DMS79 treated with DMSO at 0.1 percent for 48 hours (cell line): ENCODE measurements around the gene VPS13D.

ENCODE experiments used
- DNase-seq: peaks from one replicate; lab custom pipeline; 2025; lab: John Stamatoyannopoulos, UW

Gene VPS13D

GRCh38 chr1:12472156-12472797 lies 242.4 kb downstream of the VPS13D start:
- DNase-seq, result no peak

- no peak for DNase-seq
Measured at GRCh38 chr1:12472798-12473551, 243.1 kb downstream of the VPS13D start.

DNA sequence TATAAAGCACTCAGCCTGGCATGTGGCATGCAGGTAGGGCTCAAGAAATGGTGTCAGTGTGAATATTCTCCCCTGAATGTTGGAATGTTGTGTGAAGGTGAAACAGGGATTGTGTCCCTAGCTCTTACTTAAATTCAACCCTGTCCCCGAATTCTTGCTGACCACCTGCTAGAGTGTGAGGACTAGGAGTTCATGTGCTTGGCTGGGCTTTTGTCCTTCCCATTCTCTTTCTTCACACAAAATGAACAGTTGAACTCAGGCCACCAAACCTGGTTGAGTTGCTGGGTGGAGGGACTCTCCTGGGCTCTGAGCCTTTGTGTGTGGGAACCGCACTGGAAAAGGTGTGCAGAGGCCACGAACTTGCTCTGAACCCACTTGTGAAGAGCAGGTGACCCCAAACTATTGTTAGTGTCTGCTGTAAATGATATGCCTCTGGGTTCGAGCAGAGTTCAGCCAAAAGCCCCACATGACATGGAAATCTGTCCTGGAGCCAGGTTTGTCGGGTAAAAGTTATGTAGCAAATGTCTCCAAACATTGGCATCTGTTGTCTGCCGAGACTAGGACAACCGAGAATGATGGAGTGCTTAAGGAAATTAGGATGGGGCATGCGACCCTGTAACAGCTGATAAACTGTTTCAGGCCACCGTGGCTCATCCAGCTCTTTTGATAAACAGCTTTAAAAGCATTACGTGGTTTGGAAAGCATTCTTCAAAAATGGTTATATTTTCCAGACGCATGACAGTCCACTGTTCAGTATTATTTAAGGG lies 243.9 kb downstream of the VPS13D start:
- DNase-seq, result no peak

DNA sequence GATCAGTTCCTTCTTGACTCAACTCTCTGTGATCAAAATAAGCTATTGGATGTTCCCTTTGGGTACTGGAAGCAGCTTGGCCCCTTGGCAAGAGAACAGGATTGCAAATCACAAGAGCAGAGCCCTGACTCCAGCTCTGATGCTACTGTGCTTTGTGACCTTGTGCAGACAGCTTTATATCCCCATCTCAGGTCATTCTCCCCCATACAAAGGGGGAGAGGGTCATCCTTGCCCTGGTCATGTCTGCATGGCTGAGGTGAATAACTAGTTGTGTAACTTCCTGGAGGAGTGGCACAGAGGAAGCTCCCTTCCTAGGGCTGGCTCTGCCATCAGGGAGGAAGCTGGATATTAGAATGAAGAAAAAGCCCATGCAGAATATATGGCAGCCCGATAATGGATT lies 245.3 kb downstream of the VPS13D start:
- DNase-seq, result no peak

GRCh38 chr1:12475530-12475934 lies 245.7 kb downstream of the VPS13D start:
- no peak for DNase-seq

GRCh38 chr1:12475947-12476346 lies 246.1 kb downstream of the VPS13D start:
- DNase-seq, result no peak

- DNase-seq, result no peak
Measured at GRCh38 chr1:12477314-12477713, 247.5 kb downstream of the VPS13D start.

DNA sequence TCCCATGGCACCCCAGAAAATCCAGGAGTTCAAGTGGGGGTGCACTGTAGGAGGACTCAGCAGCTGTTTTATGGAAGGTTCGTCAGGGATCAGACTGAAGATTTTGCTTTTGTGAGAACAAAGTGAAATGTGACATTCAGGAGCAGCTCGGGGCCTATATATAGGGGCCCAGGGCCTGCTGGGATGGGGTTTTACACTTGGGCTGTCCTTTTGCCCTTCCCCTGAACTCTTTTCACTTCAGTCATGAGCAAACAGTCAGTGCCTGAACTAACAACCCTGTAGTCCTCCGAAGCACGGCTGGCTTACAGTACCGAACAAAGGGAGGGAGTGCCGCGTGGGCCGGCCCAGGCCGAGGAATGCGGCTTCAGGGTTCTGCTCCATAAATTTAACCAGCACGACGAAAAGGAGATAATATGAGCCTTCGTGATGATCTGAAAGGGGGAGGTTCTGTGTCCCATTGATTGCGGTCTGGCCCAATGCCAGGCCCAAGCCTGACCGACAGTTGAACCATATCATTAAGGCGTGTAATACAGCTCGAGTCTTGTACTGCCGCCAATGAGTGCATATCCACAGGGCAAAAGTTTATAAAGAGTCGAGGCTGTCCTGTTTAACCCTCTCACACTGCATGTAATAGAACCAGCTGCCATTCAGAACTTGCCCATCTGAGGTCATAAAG lies 248.2 kb downstream of the VPS13D start:
- peak; percentile 98 for DNase-seq

- no peak for DNase-seq
Measured at GRCh38 chr1:12478612-12478985, 248.8 kb downstream of the VPS13D start.

DNA sequence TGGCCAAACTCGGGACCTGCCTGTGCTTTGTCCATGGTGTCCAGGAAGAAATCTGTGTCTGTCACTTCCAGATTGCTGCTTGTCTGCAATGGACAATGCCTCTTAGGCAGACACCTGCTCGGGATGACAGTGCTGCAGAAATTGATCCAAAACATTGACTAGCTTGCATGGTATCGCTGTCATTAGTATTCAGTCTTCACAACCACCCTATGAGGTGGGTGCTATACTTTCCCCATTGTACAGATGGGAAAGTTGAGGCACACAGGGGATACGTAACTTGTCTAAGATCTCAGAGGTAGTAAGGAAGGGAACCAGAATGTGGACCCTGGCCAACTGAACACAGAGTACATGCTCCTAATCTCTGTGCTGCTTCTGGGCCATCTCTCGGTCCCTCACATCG lies 249.5 kb downstream of the VPS13D start:
- DNase-seq, result no peak

DNA sequence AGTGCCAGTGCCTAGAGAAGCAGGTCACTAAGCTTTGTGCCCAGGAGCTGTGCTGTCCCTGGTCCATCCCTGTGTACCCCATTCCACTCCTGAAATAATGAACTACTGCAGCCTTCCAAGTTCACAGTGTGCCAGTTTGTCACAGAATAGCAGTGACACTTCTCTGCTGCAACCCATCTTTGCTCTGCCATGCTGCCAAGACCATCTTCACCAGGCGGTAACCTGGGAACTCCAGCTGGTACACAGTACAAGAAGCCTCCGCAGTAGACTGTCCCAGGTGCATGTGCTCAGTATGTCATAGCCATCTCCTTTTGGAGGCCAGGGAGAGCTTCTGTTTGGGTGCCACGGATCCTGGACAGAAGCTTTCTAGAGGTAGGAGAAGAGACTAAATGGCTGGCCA lies 250.2 kb downstream of the VPS13D start:
- no peak for DNase-seq

- DNase-seq, result no peak
Measured at GRCh38 chr1:12480748-12481362, 251.0 kb downstream of the VPS13D start.

DNA sequence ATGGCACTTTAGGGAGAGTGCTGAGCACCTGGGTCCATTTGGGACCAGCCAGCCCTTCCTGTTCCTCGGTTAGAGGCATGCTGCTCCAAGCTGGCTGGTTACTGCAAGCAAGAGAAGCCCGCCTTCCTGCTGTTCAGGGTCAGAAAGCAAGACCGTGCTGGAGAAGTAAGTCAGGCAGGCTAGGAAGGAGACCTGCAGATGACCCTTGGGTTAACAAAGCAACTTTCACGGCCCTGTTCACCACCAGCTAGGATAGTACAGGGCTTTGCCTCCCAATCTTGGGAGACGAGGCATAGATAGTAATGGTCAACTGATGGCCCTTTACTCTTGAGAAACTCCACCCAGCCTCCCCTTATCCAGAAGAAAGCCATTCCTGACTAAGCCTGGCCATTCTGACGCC lies 252.1 kb downstream of the VPS13D start:
- no peak for DNase-seq

GRCh38 chr1:12482988-12483387 lies 253.2 kb downstream of the VPS13D start:
- DNase-seq, result no peak

DNA sequence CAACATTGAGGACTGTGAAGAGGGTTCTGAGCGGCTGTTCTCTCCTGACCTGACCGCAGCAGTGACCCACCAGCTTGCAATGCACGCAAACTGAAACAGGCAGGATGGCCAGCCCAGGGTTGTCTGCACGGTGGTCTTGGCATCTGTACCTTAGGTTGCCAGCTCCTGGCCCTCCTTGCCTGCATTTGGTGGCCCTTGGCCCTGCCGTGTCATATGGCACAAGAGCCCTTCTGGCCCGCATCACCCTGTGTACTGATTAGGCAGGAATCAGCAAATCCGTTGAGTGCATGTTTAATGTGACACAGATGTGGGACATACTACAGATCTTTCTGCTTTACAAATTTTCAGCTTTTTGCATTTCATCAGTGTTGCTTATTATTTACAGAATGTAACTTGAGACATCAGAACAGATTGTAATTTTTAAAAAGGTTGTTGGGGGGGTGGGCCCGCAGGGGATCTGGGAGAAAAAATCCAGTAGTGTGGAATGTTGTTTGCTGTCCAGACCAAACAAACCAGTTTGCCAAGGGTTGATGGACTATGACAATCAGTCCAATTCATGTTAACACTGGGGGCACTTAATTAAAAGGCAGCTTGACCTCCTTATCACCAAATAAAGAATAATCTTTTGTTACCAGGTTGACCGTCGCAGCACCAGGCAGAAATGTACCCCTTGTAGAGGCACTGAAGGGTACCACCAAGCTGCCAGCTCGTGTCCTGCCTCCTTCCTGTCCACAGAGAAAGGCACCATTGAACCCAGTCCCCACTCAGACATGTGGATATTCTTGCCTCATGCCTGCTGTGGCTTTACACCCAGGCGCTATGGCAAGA lies 255.6 kb downstream of the VPS13D start:
- no peak for DNase-seq

DNA sequence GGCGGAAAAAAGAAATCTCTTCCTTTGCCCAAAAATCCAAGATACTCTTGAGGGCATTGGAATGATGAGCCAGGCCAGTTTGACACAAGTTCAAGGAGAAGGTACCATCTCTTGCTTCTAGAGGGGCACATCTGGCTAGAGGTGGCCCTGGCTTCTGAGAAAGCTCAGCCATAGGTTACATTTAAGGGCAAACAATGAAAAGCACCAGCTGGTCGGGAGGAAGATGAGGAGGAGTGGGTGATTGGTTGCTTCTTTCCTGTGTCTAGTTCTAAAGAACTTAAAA lies 256.2 kb downstream of the VPS13D start:
- no peak for DNase-seq

GRCh38 chr1:12486401-12487005 lies 256.7 kb downstream of the VPS13D start:
- peak; percentile 14 for DNase-seq

DNA sequence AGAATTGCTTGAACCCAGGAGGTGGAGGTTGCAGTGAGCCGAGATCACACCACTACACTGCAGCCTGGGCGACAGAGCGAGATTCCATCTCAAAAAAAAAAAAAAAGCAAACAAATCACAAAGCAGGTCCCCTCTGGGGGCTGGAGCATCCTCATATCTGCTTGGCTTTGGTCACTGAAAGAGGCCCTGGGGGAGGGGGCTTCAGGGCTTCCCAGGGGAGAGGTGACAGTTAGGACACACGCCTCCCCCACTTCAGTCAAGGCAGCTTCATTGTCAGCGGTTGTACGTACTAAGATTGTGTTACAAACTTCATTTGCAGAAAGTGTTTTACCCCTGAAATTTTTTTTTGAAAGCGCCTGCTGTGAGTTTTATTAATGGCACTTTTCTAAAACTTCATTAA lies 257.7 kb downstream of the VPS13D start:
- no peak for DNase-seq

- DNase-seq, result no peak
Measured at GRCh38 chr1:12488666-12489354, 259.0 kb downstream of the VPS13D start.

DNA sequence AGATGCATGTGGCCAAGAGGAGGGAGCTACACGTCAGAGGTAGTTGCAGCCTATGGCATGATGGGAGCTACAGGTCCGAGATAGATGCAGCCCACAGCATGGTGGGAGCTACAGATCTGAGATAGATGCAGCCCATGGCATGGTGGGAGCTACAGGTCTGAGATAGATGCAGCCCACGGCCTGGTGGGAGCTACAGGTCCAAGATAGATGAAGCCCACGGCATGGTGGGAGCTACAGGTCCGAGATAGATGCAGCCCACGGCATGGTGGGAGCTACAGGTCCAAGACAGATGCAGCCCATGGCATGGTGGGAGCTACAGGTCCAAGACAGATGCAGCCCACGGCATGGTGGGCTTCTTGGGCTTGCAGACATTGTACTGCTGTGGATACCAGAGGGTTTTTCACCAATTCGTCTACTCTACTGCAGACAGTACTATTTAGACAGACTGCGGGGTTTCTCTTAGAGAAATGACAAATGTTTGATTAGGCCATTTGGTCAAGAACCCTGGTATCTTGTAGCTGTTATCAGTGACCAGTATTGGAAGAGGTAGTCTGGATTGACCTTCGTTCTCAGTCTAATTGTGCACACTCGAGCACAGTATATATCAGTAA lies 260.8 kb downstream of the VPS13D start:
- no peak for DNase-seq
